ENCODE data around the gene CNPPD1. TPM values are rescaled to one million over a fixed set of nuclear protein-coding genes. Genes with fewer than 3 reads are reported as not detected.

Gene CNPPD1
- polyA plus RNA-seq, 1 experiment, result 66.9 TPM

- TF ChIP-seq CTCF (IDR thresholded peaks at IDR 0.05; ENCODE audit: insufficient read depth, low read depth, low read length), result no peak
- H3K4me3 ChIP-seq (ENCODE audit: low read depth, low read length), result no peak overlapping the region
- no peaks in the 10 kb centered on the region for H3K27me3 ChIP-seq (ENCODE audit: control insufficient read depth, insufficient read depth, low read length)
- POLR2A ChIA-PET, result no interaction called here
- DNase-seq (ENCODE audit: low read depth), result no peak
- H3K36me3 ChIP-seq (ENCODE audit: control insufficient read depth, insufficient read depth, low read length), result peaks cover 37% of the 10 kb centered on the region
- CTCF ChIA-PET, result interaction anchor here (1.6 to 2.7 kb wide), 4 partner anchors 10 to 95 kb away, joined by 4 to 13 read pairs (median 6); partner anchors contain the start of gene SLC23A3
These were observed 5.8 kb upstream of the CNPPD1 start for GRCh38 chr2:219182331-219183150.

GRCh38 chr2:219181531-219181930 lies 4.8 kb upstream of the CNPPD1 start:
- no peak for TF ChIP-seq CTCF (IDR thresholded peaks at IDR 0.05; ENCODE audit: insufficient read depth, low read depth, low read length)
- Histone ChIP-seq H3K27me3 (ENCODE audit: control insufficient read depth, insufficient read depth, low read length) (no peaks in the 10 kb centered on the region), H3K36me3 (ENCODE audit: control insufficient read depth, insufficient read depth, low read length) (peaks cover 37% of the 10 kb centered on the region), H3K4me3 (ENCODE audit: low read depth, low read length) (no peak overlapping the region)
- no peak for DNase-seq (ENCODE audit: low read depth)
- ChIA-PET CTCF (interaction anchor here (1.0 to 2.7 kb wide), 6 partner anchors 11 to 348 kb away, joined by 3 to 13 read pairs (median 4); partner anchors contain the start of gene SLC23A3), POLR2A (no interaction called here)

GRCh38 chr2:219180961-219181360 lies 4.2 kb upstream of the CNPPD1 start:
- peaks cover 37% of the 10 kb centered on the region for H3K36me3 ChIP-seq (ENCODE audit: control insufficient read depth, insufficient read depth, low read length)
- no peak overlapping the region for H3K4me3 ChIP-seq (ENCODE audit: low read depth, low read length)
- POLR2A ChIA-PET, result no interaction called here
- H3K27me3 ChIP-seq (ENCODE audit: control insufficient read depth, insufficient read depth, low read length), result no peaks in the 10 kb centered on the region
- no peak for TF ChIP-seq CTCF (IDR thresholded peaks at IDR 0.05; ENCODE audit: insufficient read depth, low read depth, low read length)
- DNase-seq (ENCODE audit: low read depth), result no peak
- CTCF ChIA-PET, result interaction anchor here (0.8 to 2.7 kb wide), 6 partner anchors 10 to 349 kb away, joined by 3 to 13 read pairs (median 4); partner anchors contain the start of genes SLC23A3 and ZFAND2B

GRCh38 chr2:219179601-219180465 lies 3.1 kb upstream of the CNPPD1 start:
- Histone ChIP-seq H3K36me3 (ENCODE audit: control insufficient read depth, insufficient read depth, low read length) (peaks cover 39% of the 10 kb centered on the region), H3K4me3 (ENCODE audit: low read depth, low read length) (peak overlapping the region; percentile 95; the same call in 1 of the 2 replicates), H3K27me3 (ENCODE audit: control insufficient read depth, insufficient read depth, low read length) (no peaks in the 10 kb centered on the region)
- CTCF ChIA-PET, result interaction anchor here (1.0 to 1.3 kb wide), 7 partner anchors 13 to 196 kb away, joined by 3 to 5 read pairs (median 3); partner anchors contain the start of genes NHEJ1 and ZFAND2B
- POLR2A ChIA-PET, result no interaction called here
- no peak for TF ChIP-seq CTCF (IDR thresholded peaks at IDR 0.05; ENCODE audit: insufficient read depth, low read depth, low read length)
- DNase-seq (ENCODE audit: low read depth), result no peak

Data from BJ (cell line).